Testis (tissue), 2 donors: Measurements from ENCODE around the gene WWP2.

Experiments
- CTCF ChIP-seq, 3 experiments: fragments of 450-650 bp in 2 of 3; fragments of 200-600 bp in 1 of 3; sonication (generic) in 1 of 3; IDR thresholded peaks; one replicate each; pipeline ENCODE4 v1.5.1; 2016 to 2019; ENCODE audit warnings: antibody characterized with exemption in 3 of 3, mild to moderate bottlenecking in 2 of 3, moderate library complexity in 1 of 3
- POLR2A ChIP-seq: fragments of 450-650 bp; IDR thresholded peaks from one replicate; pipeline ENCODE4 v1.6.1; 2017; ENCODE audit warnings: antibody characterized with exemption, mild to moderate bottlenecking, moderate library complexity

- TF ChIP-seq CTCF (IDR thresholded peaks at IDR 0.05) (no peak), POLR2A (no peak)
These were observed 19.9 kb upstream of the WWP2 start for GRCh38 chr16:69741951-69742904.
